Epidermal melanocyte (primary cell): ENCODE results near the gene GHITM.
"Not testable (repeated sequence)": the region's sequence is repeated elsewhere in the genome, so short reads cannot be mapped to it uniquely, and the experiment has no call there.

ENCODE experiments used
- DNase-seq: peaks from one replicate; pipeline ENCODE4 v3.0.0; 2011; ENCODE audit warnings: low spot score; ENCODE audit not compliant: insufficient read length

Gene GHITM, protein sequence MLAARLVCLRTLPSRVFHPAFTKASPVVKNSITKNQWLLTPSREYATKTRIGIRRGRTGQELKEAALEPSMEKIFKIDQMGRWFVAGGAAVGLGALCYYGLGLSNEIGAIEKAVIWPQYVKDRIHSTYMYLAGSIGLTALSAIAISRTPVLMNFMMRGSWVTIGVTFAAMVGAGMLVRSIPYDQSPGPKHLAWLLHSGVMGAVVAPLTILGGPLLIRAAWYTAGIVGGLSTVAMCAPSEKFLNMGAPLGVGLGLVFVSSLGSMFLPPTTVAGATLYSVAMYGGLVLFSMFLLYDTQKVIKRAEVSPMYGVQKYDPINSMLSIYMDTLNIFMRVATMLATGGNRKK

DNA sequence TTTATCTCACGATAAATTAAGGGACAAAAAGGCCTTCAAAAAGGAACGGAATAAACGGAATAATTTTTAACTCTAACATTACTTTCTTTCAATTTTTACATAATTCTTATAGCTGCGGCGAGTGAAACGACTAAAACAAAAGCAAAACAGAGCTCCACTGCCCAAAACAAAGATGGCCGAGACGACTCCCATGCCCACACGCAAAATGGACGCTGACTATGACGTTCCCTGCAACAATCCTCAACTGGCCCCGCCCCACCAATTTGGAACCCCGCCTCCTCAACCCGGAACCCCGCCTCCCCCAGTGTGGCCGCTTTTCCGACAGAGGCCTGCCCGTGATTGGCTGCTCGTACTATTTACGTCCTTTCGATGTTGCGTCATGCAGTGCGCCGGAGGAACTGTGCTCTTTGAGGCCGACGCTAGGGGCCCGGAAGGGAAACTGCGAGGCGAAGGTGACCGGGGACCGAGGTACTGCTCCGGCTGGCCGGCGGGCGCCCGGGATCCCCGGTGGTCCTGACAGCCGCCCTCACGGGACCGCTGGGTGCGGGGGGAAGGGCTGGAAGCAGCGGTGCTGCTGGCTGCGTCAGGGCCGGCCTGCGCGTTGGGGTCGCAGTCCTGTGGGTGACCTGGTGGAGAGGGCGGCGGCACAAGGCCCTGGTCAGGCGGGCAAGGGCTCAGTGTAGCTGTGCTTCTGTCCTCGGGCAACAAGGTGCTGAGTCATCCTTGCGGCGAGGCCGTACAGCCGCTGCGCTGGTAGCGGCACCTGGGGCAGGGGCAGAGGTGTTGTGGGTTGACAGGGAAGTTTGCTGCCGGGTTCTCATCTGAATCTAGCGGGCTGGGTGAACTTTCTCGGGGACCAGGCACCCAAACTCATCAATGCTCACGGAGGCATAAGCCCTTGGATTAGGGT is at the start of gene GHITM:
Gene GHITM, plus strand, starts transcription at position 384 of the 910 bp plus-strand sequence. CDS start 1,992 bp downstream, outside the sequence.
- peak; percentile 64 for DNase-seq

DNA sequence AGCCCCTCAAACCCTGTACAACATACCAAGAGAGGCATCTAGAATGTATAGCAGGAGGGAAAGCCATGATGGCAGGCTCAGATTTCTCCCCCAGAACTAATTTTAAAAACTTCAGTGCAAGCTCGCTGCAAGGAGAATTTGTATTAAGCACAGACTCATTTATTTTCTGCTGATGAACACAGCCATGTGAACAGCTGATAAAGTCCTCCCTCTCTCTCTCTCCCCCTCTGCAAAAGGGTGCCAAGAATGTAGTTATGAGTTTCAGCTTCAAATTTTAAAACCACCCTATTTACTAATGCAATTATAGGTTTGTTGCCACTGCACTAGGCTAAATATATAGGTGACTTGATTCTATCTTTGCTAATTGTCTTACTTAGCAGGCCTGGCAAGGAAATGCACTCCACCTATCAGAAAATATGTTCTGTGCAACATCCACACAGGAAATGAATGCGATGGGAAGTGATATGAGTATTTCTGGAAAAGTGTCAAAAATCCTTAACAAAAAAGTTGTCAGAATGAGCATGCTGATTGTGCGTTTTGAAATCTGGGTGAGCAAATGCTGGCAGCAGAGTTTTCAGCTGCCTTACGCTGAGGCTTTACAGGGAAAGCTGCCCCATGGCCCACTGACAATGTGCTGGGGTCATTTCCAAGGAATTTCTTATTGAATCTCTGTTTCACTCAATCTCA is 43.4 kb upstream of the GHITM start:
- no peak for DNase-seq

DNA sequence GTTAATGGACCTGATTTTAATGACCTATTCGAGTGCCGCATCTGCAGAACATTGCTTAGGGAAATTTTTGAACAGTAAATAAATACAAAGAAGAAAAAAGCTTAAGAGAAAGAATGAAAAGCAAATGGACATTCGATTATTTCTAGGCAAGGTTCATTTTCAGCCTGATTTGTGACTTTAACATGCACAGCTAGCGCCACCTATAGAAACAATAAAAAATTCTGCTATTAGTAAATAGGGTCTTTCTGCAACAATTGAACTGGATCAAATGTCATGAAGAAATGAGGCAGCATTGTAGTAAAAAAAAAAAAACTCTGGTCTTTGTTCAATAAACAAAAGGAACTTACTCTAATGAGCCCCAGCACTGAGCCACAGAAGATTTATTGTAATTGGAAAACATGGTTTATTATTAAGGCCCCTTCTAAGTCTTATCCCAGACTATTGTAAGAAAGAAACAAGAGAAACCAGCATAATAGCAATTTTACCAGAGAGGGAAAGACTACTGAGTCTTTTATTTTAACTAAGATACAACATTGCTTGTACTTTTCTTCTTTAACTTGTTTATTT is 41.4 kb upstream of the GHITM start:
- DNase-seq = no peak

DNA sequence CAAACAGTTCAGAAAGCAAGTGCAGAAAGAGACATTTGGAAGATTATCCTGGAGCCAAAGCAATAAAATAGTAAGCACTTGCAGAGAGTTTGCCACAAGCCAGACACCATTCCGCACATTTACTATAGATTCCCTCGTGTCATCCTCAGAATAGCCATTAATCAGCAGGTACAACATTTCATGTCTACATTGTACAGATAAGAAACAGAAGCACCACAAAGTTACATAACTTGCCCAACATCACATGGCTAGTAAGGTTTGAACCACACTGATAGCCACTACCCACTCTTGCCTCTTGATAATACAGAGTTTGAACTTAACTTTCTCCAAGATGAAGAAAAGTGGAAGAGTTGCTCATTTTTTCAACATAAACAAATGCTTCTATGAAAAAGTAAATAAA is 40.6 kb upstream of the GHITM start:
- DNase-seq = no peak

DNA sequence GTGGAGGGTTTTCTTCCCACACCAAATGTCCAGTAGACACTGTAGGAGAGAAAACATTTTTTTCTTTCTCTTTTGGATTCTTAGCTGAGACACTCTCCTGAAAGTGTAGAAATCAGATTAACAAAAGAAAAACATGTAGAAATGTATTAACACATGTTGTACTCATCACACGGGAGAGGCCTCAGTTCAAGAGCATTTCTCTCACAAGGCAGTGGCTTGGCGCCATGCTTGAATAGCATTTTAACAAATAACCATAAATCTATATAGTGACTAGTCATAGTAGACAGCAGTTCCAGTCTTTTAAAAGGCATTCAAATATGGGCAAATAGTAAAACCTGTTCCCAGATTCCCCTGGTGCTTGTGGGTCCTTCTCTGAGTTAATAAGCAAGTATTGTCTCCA is 38.3 kb upstream of the GHITM start:
- no peak for DNase-seq

DNA sequence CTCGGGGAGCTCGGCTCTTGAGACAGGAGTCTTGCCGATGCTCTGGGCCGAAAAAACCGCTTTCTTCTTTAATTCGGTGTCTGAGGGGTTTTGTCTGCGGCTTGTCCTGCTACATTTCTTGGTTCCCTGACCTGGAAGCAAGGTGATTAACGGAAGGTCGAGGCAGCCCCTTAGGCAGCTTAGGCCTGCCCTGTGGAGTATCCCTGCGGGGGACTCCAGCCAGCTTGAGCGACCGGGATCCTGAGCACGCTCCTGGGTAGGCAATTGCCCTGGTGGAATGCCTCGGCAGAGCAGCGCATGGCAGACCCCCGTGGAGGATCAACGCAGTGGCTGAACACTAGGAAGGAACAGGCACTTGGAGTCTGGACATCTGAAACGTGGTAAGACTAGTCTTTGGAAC is 30.5 kb upstream of the GHITM start:
- no peak for DNase-seq

DNA sequence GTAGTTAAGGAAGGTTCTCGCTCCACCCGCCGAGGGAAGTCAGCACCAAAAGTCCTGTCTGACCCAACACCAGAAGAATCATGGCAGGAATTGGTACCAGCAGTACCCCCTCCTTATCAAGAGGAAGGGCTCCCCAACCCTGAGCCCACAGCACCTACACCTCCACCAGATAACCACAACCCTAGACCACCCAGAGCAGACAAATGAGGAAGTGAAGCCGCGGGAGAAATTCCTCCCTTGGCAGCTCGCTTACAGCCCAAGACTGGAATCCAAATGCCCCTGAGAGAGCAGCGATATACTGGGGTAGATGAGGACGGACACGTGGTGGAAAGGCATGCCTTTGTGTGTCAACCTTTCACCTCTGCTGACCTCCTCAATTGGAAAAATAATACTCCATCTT is 29.5 kb upstream of the GHITM start:
- not testable (repeated sequence) for DNase-seq

DNA sequence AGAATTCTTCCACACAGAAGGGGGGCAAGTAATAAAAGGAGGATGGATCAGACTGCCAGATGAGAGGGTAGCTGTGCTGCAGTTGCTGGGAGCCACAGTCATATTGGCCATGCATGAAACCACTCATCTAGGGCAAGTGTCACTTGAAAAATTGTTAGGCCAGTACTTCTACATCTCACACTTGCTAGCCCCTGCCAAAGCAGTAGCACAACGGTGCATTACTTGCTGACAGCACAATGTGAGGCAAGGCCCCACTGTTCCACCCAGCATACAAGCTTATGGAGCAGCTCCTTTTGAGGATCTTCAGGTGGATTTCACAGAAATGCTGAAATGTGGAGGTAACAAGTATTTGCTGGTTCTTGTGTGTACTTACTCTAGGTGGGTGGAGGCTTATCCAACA is 25.8 kb upstream of the GHITM start:
- DNase-seq = not testable (repeated sequence)

DNA sequence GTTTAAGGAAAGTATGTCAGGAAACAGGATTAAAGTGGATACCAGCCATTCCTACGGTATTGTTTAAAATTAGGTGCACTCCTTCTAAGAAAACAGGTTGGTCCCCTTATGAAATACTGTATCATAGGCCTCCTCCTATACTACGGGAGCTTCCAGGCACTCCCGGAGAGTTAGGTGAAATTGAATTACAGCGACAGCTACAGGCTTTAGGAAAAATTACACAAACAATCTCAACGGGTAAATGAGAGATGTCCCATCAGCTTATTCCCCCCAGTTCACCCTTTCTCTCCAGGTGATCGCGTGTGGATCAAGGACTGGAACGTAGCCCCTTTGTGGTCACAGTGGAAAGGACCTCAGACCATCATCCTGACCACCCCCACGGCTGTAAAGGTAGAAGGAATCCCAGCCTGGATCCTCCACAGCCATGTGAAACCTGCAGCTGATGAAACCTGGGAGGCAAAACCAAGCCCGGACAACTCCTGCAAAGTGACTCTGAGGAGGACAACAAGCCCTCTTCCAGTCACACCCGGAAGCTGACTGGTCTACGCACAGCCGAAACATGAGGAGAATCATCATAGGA is 25.1 kb upstream of the GHITM start:
- DNase-seq = no peak

DNA sequence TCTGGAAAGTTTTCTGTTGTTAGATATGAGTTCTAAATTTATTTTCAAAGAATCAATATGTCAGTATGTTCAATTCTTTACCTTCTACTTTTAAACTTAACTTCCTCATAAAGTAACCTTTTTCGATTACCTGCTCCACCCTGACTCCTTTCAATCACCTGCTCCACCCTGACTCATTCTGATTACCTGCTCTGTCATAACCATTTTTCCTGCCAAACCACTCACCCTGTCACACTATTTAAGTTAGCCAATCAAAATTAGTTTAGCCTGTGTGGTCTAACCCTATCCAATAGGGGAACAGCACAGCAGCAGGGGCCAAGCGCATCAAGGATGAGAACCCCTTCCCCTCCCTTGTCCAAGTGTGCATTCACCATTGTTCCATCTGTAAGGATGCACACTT is 22.1 kb upstream of the GHITM start:
- DNase-seq = not testable (repeated sequence)

DNA sequence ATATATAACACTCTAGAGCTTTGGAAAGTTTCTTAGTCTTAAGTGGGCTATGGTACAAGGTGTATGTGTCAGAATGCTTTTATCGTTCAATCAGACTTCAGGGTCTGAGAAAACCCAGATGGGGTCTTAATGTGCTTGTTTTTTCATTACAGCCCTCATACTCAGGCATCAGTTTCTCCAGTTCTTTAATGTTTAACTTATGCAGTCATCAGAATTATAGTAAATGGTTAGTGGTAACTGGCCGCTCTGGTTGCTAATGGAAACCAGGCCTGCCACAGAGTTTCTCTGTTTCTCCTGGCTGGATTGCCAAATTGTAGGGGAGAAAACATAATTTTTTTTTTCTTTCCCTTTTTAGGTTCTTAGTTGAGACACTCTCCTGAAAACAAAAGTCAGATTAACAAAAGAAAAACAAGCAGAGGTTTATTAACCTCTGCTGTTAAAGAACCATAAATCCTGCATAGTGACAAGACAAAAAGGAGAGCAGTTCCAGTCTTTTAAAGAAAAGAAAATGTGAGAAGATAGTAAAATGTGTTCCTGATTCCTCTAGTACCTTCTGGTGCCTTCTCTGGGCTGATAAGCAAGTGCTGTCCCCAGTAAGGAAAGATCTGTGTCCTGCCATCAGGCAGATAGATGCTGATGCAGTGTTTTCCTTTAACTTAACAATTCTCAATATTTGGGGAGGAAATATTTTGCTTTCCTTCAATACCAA is 21.5 kb upstream of the GHITM start:
- DNase-seq = no peak

DNA sequence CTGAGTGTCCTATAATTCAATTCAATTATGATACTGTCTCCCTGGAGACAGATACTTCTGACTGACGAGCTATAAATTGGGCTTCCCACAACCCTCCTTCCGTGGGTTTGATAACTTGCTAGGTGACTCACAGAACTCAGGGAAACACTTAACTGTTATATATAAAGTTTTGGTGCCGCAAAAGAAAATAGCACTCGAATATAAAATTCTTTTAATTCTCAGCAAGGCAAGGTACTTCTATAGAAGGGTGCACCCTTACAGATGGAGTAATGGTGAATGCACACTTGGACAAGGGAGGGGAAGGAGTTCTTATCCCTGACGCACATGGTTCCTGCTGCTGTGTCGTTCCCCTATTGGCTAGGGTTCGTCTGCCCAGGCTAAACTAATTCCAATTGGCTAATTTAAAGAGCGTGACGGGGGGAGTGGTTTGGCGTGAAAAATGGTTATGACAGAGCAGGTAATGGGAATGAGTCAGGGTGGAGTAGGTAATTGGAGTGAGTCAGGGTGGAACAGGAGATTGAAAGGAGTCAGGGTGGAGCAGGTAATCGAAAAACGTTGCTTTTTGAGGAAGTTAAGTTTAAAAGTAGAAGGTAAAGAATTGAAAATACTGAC is 20.8 kb upstream of the GHITM start:
- no peak for DNase-seq

DNA sequence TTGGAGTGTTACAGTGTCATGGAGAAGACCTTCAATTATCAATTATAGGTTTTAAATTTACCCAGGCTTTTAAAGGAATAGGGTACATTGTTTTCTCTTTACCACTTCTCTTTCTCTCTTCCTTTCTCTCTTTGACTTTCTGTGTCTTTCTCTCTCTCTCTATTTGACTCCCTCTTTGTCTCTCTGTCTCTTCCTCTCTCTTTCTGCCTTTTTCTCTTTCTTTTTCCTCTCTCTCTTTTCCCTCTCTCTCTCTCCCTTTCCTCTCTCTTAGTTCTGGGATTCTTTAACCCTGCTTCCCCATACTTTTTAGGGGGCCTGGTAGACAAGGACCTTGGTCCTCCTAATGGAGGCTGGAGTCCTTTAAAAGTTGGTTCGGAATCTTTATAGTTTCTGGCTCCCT is 15.9 kb upstream of the GHITM start:
- no peak for DNase-seq

DNA sequence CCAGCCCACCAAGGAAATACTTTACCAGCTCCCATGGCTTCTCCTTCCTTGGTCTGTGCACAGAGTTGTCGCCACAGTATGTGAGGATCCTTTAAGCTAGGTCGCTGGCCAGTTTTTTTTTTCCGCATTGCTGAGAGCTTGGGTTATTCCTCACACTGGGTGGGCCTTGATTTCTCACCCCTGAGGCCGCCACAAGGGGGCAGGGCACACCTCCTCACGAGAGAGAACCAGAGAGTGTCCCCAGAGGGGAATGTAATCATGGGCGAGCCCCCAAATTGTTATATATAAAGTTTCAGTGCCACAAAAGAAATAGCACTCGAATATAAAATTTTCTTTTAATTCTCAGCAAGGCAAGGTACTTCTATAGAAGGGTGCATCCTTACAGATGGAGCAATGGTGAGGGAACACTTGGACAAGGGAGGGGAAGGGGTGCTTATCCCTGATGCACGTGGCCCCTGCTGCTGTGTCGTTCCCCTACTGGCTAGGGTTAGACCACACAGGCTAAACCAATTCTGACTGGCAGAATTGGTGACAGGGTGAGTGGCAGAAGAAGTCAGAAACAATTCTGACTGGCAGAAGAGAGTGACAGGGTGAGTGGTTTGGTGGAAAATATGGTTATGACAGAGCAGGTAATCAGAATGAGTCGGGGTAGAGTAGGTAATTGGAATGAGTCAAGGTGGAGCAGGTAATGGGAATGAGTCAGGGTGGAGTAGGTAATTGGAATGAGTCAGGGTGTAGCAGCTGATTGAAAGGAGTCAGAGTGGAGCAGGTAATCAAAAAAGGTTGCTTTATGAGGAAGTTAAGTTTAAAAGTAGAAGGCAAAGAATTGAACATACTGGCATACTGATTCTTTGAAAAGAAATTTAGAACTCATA is 13.2 kb upstream of the GHITM start:
- DNase-seq = not testable (repeated sequence)

DNA sequence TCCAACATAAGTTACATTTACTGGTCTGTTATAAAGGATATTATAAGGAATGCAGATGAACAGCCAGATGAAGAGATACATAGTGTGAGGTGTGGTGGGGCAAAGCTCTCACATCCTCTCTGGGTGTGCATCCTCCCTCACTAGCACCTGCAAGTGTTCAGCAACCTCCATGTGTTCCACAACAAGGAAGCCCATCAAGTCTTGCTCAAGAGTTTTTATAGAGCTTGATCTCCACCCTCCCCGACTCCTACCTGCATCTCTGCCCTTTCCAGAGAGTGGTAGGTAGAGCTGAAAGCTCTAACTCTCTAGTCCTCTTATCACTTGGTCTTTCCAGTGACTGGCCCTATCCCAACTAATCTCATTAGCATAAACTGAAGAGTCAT is 12.5 kb upstream of the GHITM start:
- no peak for DNase-seq

DNA sequence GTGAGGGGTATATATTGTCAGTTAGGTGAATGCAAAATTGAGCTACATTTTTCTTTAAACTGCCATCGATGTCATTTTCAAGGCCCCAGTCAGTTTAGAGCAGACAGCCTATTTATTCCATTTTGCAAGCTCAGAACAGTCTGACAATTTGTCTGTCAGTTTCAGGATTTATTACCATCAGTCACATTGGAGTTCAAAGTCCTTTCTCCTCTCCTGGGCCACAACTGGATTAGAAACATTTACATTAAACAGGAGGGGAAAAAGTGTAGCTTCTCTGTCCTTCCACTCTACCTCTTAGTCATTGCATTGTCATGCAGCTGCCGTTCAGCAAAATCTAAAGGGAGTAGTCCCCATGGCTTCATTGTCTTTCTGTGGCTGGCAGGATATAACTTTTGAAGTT is 3.5 kb upstream of the GHITM start:
- DNase-seq = no peak

DNA sequence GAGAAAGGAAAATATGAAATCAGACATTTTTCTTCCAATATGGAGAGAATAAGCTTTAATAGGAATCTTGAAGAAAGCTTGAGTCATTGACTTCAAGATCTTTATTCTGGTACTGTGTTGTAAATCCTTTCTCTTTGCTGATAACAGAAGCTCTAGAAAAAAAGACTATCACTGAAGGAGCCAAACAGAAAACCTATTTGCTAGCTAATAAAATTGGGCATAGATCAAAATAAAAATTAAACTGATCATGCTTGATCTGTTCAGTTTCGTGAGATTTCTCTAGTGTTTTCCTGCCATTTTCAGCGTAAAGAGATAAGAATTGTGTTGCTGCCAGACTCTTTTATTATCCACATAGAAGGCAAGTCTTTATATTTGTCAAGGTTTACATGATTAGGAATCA is 1.5 kb upstream of the GHITM start:
- DNase-seq = no peak

DNA sequence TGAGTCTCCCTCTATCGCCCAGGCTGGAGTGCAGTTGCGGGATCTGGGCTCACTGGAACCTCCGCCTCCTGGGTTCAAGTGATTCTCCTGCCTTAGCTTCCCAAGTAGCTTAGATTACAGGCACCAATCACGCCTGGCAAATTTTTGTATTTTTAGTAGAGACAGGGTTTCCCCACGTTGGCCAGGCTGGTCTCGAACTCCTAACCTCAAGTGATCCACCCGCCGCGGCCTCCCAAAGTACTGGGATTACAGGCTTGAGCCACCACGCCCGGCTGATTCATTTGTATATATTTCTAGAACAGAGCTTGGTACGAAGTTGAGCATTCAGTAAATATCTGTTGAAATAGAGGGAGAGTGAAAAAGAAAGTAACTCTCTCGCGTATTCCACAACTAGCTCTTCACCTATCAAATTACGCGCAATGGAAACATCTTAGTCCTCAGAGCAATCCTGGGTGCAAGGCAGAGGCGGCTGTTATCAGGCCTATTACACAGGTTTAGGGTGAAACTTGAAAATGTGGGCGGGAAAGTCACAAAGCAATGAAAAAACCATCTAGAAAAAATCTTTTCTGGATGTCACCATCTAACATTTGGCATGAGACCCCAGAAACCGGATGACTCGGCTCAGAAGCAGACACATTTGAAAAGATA is 707 bp upstream of the GHITM start:
- no peak for DNase-seq

DNA sequence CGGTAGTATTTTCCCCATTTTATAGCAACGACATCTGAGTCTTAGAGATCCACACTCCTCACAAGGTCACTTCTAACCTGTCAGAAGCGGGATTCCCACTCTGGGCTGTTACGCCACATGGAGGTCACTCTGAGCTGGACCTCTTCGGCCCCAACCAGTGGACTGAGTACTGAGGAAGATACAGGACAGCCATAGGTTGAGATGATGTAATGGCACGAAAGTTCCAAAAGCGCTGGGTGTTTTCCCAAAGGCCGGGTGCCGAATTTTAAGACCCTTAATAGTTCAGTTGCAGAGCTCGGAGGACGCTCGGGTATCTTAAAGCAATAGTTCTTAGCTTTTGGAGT is 699 bp downstream of the GHITM start:
- DNase-seq = no peak
